Measurements from ENCODE around the gene CHCHD6. TPM values are rescaled to one million over a fixed set of nuclear protein-coding genes. Genes with fewer than 3 reads are reported as not detected.

CHCHD6 gene
- total RNA-seq, 1 donor from 2014 or later: 38.2 TPM

DNA sequence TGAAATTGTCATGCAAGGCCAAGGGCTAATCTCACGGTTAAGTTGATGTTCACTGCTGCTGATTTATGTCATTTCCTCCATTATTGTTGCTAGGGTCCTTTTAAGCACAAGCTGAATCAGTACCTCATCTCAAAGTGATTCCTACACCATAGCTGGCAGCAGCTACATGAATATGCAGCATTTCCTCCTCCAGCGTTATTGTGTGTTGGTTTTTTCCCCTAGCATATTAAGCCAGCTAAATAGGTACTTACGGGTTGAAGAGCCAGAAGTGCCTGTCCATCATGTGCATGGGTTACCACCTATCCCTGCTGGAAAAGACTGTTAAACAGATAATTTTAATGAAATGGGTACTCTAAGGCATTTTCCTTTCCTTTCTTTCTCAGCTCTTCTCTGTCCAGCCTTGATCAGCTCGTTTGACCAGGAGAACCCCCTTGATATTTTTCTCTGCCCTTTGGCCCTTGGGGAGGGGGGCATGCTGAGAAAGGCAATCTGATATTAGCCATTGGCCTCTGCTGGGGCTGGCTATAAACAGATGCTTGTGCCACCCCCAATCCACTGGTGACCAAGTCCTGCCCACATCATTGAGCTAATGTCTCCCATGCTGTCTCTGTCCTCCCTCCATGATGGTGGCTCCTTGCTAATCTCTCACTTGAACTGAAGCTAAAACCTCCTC, 163.3 kb downstream of the CHCHD6 start:
- DNase-seq (ENCODE audit: low read depth): no peak
- H3K4me3 ChIP-seq (ENCODE audit: low read depth, low read length): no peak overlapping the region
- TF ChIP-seq CTCF (conservative IDR thresholded peaks at IDR 0.05; ENCODE audit: low read depth, low read length): no peak

DNA sequence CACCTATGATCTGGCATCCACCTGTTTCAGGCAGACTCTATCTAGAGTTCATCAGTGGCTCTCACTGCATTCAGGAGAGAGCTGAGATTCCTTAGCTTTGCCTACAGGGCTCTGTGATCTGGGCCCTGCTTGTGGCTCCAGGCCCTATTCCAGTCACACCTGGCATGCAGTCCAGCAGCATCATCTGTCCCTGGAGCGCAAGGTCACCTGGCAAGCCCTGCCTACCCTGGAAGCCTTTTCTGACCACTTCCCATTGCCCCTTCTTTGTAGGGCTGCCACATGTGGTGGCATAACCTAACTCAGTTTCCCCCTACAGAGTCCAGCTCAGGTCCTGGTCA, 163.8 kb downstream of the CHCHD6 start:
- DNase-seq (ENCODE audit: low read depth): no peak
- no peak overlapping the region for H3K4me3 ChIP-seq (ENCODE audit: low read depth, low read length)
- no peak for TF ChIP-seq CTCF (conservative IDR thresholded peaks at IDR 0.05; ENCODE audit: low read depth, low read length)

- no peak for DNase-seq (ENCODE audit: low read depth)
- no peak overlapping the region for H3K4me3 ChIP-seq (ENCODE audit: low read depth, low read length)
- TF ChIP-seq CTCF (conservative IDR thresholded peaks at IDR 0.05; ENCODE audit: low read depth, low read length): no peak
Measured at GRCh38 chr3:126870608-126871210, 166.7 kb downstream of the CHCHD6 start.

GRCh38 chr3:126872701-126873342, 168.8 kb downstream of the CHCHD6 start:
- no peak overlapping the region for H3K4me3 ChIP-seq (ENCODE audit: low read depth, low read length)
- no peak for DNase-seq (ENCODE audit: low read depth)
- TF ChIP-seq CTCF (conservative IDR thresholded peaks at IDR 0.05; ENCODE audit: low read depth, low read length): no peak

DNA sequence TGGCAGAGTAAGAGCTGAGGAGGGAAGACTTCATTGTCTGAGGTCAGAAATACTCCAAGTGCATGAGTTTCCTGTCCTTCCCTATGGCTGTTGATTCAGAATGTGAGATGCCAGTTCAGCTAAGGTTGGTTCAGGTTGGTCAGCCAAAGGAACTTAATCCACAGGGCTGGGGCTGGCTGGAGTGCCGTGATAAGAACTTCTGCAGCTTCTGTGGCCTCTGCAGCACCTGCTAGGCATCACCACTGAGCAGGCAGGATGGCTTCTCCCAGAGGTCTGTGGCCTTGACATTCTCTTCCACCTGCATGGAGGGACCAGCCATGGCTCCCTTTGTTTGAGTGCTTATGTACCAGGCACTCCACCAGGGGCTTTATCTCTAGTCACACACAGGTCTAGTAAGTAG, 169.4 kb downstream of the CHCHD6 start:
- DNase-seq (ENCODE audit: low read depth): peak; percentile 15
- no peak overlapping the region for H3K4me3 ChIP-seq (ENCODE audit: low read depth, low read length)
- TF ChIP-seq CTCF (conservative IDR thresholded peaks at IDR 0.05; ENCODE audit: low read depth, low read length): no peak

DNA sequence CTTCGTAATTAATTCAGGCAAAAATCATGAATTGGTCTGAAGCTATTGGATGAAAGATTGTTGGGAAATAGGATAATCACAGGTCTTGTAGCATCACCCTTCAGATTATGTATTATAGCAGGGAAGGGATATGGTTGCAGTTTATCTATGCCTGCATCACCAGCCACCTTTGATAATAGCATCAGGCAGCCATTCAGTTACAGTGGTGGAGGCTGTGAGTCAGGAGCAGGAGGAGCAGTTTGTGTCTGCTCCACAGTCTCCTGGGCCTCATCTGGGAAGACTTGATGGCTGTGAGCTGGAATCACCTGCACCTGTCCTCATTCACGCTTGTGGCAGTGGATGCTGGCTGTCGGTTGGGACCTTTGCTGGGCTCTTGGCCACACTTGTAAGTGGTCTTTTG, 174.6 kb downstream of the CHCHD6 start:
- no peak for TF ChIP-seq CTCF (conservative IDR thresholded peaks at IDR 0.05; ENCODE audit: low read depth, low read length)
- no peak overlapping the region for H3K4me3 ChIP-seq (ENCODE audit: low read depth, low read length)
- no peak for DNase-seq (ENCODE audit: low read depth)
